ENCODE measurements around the gene CHPF2.

Gene CHPF2

GRCh38 chr7:151228024-151228866, 4.0 kb upstream of the CHPF2 start:
- TF ChIP-seq CTCF (IDR thresholded peaks at IDR 0.05; ENCODE audit: low read depth, low read length), result no peak
- H3K4me3 ChIP-seq (ENCODE audit: low read depth, low read length), result peak overlapping the region; percentile 85

GRCh38 chr7:151229249-151229648, 3.0 kb upstream of the CHPF2 start:
- TF ChIP-seq CTCF (IDR thresholded peaks at IDR 0.05; ENCODE audit: low read depth, low read length), result no peak
- no peak overlapping the region for H3K4me3 ChIP-seq (ENCODE audit: low read depth, low read length)

- no peak overlapping the region for H3K4me3 ChIP-seq (ENCODE audit: low read depth, low read length)
- TF ChIP-seq CTCF (IDR thresholded peaks at IDR 0.05; ENCODE audit: low read depth, low read length), result no peak
These were observed 1.2 kb upstream of the CHPF2 start for GRCh38 chr7:151231080-151231479.

GRCh38 chr7:151232917-151233701, 826 bp downstream of the CHPF2 start:
- TF ChIP-seq CTCF (IDR thresholded peaks at IDR 0.05; ENCODE audit: low read depth, low read length), result no peak

GRCh38 chr7:151233804-151234203, 1.5 kb downstream of the CHPF2 start:
- no peak for TF ChIP-seq CTCF (IDR thresholded peaks at IDR 0.05; ENCODE audit: low read depth, low read length)
- H3K4me3 ChIP-seq (ENCODE audit: low read depth, low read length), result peak overlapping the region; percentile 98

More at GRCh38 chr7:151232917-151233701, 826 bp downstream of the CHPF2 start:
- H3K4me3 ChIP-seq (ENCODE audit: low read depth, low read length), result peak overlapping the region; percentile 98

GRCh38 chr7:151235091-151235787, 3.0 kb downstream of the CHPF2 start:
- no peak overlapping the region for H3K4me3 ChIP-seq (ENCODE audit: low read depth, low read length)
- TF ChIP-seq CTCF (IDR thresholded peaks at IDR 0.05; ENCODE audit: low read depth, low read length), result no peak

Data from WI38 (cell line).